ENCODE measurements around the gene BPHL. TPM values are rescaled to one million over a fixed set of nuclear protein-coding genes. Genes with fewer than 3 reads are reported as not detected.
A peak's percentile ranks its signal among the peaks of the same experiment; 100 is the strongest.

BPHL gene
- total and polyA plus RNA-seq, 2 experiments from 2014 or later = 22.8 to 45.5 TPM

DNA sequence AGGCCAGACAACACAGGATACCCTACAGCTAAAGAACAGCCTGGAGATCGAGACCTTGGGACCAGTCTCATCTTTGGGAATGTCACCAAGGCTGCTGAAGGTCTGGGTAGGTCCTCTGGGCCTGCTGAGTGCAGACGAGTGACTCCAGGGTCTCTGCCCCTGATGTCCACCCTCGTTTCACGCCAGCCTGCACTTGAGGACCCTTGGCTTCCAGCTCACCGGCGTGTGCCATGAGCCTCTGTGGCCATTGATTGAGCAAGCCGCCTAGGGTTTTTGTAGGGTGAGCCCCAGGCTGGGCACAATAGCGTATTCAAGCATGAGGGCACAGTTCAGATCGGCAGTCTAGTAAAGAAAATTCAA, 4.3 kb downstream of the BPHL start:
- H3K36me3 Mint-ChIP-seq (ENCODE audit: low read depth) = peaks cover 12% of the 10 kb centered on the region
- no peak overlapping the region for H3K4me2 ChIP-seq
- no peaks in the 10 kb centered on the region for H4K20me1 ChIP-seq (replicated peaks; ENCODE audit: insufficient read depth)
- no peak overlapping the region for H3K4me3 Mint-ChIP-seq
- peaks cover 16% of the 10 kb centered on the region for H3K4me1 ChIP-seq (ENCODE audit: insufficient read depth)
- no peaks in the 10 kb centered on the region for H3K9me3 Mint-ChIP-seq
- H3K27ac Mint-ChIP-seq = no peak overlapping the region
- H3K9me2 ChIP-seq (ENCODE audit: insufficient read depth) = no peaks in the 10 kb centered on the region
- H3K79me2 ChIP-seq (replicated peaks; ENCODE audit: insufficient read depth) = peaks cover 9% of the 10 kb centered on the region
- no peak overlapping the region for H2AFZ ChIP-seq
- DNase-seq (ENCODE audit: low spot score) (no peak), ATAC-seq (no peak)
- H3F3A ChIP-seq (replicated peaks; ENCODE audit: low read depth) = 0 out of 2 replicates have a peak, but pooled peaks cover 4% of the 10 kb centered on the region
- no peak overlapping the region for H3K4me3 ChIP-seq
- peaks cover 8% of the 10 kb centered on the region for H3K27me3 Mint-ChIP-seq (ENCODE audit: insufficient read depth, low read depth, poor library complexity)
- peak overlapping the region; percentile 23; the same call in 1 of the 2 replicates for H3K27ac ChIP-seq (ENCODE audit: low read depth)
- TF ChIP-seq, protein P1, sequence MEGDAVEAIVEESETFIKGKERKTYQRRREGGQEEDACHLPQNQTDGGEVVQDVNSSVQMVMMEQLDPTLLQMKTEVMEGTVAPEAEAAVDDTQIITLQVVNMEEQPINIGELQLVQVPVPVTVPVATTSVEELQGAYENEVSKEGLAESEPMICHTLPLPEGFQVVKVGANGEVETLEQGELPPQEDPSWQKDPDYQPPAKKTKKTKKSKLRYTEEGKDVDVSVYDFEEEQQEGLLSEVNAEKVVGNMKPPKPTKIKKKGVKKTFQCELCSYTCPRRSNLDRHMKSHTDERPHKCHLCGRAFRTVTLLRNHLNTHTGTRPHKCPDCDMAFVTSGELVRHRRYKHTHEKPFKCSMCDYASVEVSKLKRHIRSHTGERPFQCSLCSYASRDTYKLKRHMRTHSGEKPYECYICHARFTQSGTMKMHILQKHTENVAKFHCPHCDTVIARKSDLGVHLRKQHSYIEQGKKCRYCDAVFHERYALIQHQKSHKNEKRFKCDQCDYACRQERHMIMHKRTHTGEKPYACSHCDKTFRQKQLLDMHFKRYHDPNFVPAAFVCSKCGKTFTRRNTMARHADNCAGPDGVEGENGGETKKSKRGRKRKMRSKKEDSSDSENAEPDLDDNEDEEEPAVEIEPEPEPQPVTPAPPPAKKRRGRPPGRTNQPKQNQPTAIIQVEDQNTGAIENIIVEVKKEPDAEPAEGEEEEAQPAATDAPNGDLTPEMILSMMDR (conservative IDR thresholded peaks at IDR 0.05; ENCODE audit: low read depth in 2 of 2) = no peak
- TF ChIP-seq REST (IDR thresholded peaks at IDR 0.05; ENCODE audit: unreplicated experiment) (no peak), NANOG (IDR thresholded peaks at IDR 0.05; ENCODE audit: borderline replicate concordance) (no peak), ZNF114 (CRISPR knock-in tag; IDR thresholded peaks at IDR 0.05) (no peak), STAT1 (IDR thresholded peaks at IDR 0.05; ENCODE audit: unreplicated experiment) (no peak), EZH2 (IDR thresholded peaks at IDR 0.05; ENCODE audit: low read depth, unreplicated experiment) (no peak), CREB1 (CRISPR knock-in tag; IDR thresholded peaks at IDR 0.05; ENCODE audit: low read depth) (no peak), ZNF331 (CRISPR knock-in tag; IDR thresholded peaks at IDR 0.05; ENCODE audit: low read depth) (no peak), JUNB (IDR thresholded peaks at IDR 0.05; ENCODE audit: unreplicated experiment) (no peak)
- TF ChIP-seq, protein P2, sequence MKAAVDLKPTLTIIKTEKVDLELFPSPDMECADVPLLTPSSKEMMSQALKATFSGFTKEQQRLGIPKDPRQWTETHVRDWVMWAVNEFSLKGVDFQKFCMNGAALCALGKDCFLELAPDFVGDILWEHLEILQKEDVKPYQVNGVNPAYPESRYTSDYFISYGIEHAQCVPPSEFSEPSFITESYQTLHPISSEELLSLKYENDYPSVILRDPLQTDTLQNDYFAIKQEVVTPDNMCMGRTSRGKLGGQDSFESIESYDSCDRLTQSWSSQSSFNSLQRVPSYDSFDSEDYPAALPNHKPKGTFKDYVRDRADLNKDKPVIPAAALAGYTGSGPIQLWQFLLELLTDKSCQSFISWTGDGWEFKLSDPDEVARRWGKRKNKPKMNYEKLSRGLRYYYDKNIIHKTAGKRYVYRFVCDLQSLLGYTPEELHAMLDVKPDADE (IDR thresholded peaks at IDR 0.05) = no peak
- no peaks in the 10 kb centered on the region for H3K27me3 ChIP-seq (ENCODE audit: insufficient read depth)
- H3K4me1 Mint-ChIP-seq = peaks cover 18% of the 10 kb centered on the region
- H3K36me3 ChIP-seq (ENCODE audit: insufficient read depth) = 0 out of 2 replicates have a peak, but pooled peaks cover under 1% of the 10 kb centered on the region
